Common myeloid progenitor, CD34-positive (primary cell): ENCODE measurements around the gene KANSL1L.

Experiments
- CTCF ChIA-PET: fragments of 350-600 bp; sonication (Branson Sonifier 250); formaldehyde crosslinking; loops from one replicate; lab custom pipeline; 2021; ENCODE audit warnings: antibody characterized with exemption; lab: Charles Lee
- POLR2A ChIA-PET: fragments of 350-600 bp; sonication (Branson Sonifier 250); formaldehyde crosslinking; loops from one replicate; lab custom pipeline; 2021; ENCODE audit warnings: antibody characterized with exemption; lab: Charles Lee
- DNase-seq, 3 donors: peaks; one replicate each; pipeline versions ENCODE4 v3.0.0 to v3.0.0-alpha.2; 2013
- H3K27ac ChIP-seq, 2 experiments: 1 replicate in 1 of 2; 2 replicates in 1 of 2; pipeline ENCODE4 v1.7.0; 2013; ENCODE audit warnings: inconsistent platforms in 2 of 2, low read length in 2 of 2, mild to moderate bottlenecking in 2 of 2, low read depth in 1 of 2, moderate library complexity in 1 of 2; ENCODE audit not compliant: severe bottlenecking in 2 of 2, insufficient read depth in 1 of 2, poor library complexity in 1 of 2
- H3K27me3 ChIP-seq, 5 experiments: replicated peaks in 2 of 5; 1 replicate in 3 of 5; 2 replicates in 2 of 5; pipeline versions ENCODE4 v1.6.1 to v1.7.0; 2013; ENCODE audit warnings: low read length in 4 of 5, mild to moderate bottlenecking in 2 of 5, moderate library complexity in 2 of 5, inconsistent platforms in 1 of 5; ENCODE audit not compliant: insufficient read depth in 5 of 5, control insufficient read depth in 4 of 5
- H3K36me3 ChIP-seq, 4 experiments: 1 replicate in 2 of 4; 2 replicates in 2 of 4; pipeline versions ENCODE4 v1.6.1 to v1.7.0; 2013; ENCODE audit warnings: low read length in 3 of 4, control low read depth in 1 of 4, mild to moderate bottlenecking in 1 of 4; ENCODE audit not compliant: control insufficient read depth in 4 of 4, insufficient read depth in 4 of 4
- H3K4me1 ChIP-seq, 4 experiments: 1 replicate in 3 of 4; 2 replicates in 1 of 4; pipeline versions ENCODE4 v1.6.1 to v1.7.1; 2013; ENCODE audit warnings: low read length in 3 of 4, mild to moderate bottlenecking in 3 of 4, control low read depth in 1 of 4, inconsistent platforms in 1 of 4, moderate library complexity in 1 of 4; ENCODE audit not compliant: control insufficient read depth in 4 of 4, insufficient read depth in 4 of 4; ENCODE audit errors: control extremely low read depth in 1 of 4
- H3K4me3 ChIP-seq, 7 experiments: 1 replicate in 4 of 7; 2 replicates in 3 of 7; pipeline versions ENCODE4 v1.5.1 to v1.7.0; 2013; ENCODE audit warnings: mild to moderate bottlenecking in 7 of 7, low read length in 6 of 7, moderate library complexity in 6 of 7, inconsistent platforms in 2 of 7, low read depth in 2 of 7, control low read depth in 1 of 7; ENCODE audit not compliant: insufficient read depth in 4 of 7, control insufficient read depth in 1 of 7; ENCODE audit errors: extremely low read depth in 1 of 7
- H3K9me3 ChIP-seq, 5 experiments: 1 replicate in 4 of 5; 2 replicates in 1 of 5; pipeline versions ENCODE4 v1.6.1 to v1.7.1; 2013; ENCODE audit warnings: low read length in 4 of 5, mild to moderate bottlenecking in 2 of 5, inconsistent platforms in 1 of 5, low read depth in 1 of 5, moderate library complexity in 1 of 5; ENCODE audit not compliant: control insufficient read depth in 4 of 5, insufficient read depth in 2 of 5; ENCODE audit errors: control extremely low read depth in 1 of 5
- WGBS: methylation state at CpG from one replicate; pipeline ENCODE4 v1.1.5; 2013; ENCODE audit not compliant: insufficient coverage; 5-methylcytosine and 5-hydroxymethylcytosine counted together

The KANSL1L gene

GRCh38 chr2:209976698-209977385 lies 194.4 kb downstream of the KANSL1L start:
- no peaks in the 10 kb centered on the region for H3K36me3 ChIP-seq
- no peaks in the 10 kb centered on the region for H3K4me1 ChIP-seq
- DNase-seq = no peak
- WGBS = over 99% methylated on average over 7 of the region's 9 CpGs
- POLR2A ChIA-PET = no interaction called here
- H3K9me3 ChIP-seq = no peaks in the 10 kb centered on the region
- no peak overlapping the region for H3K27ac ChIP-seq
- H3K27me3 ChIP-seq = peaks cover 0 to 5% (median 0%) of the 10 kb centered on the region in 5 experiments
- H3K4me3 ChIP-seq = no peak overlapping the region
- CTCF ChIA-PET = interaction anchor here (0.9 to 9.8 kb wide), 10 partner anchors 8 to 420 kb away, joined by 3 to 124 read pairs (median 5); no protein-coding TSS in a partner anchor

GRCh38 chr2:209974576-209974975 lies 196.6 kb downstream of the KANSL1L start:
- 82% methylated on average over 1 of the region's 1 CpG for WGBS
- Histone ChIP-seq H3K4me3 (no peak overlapping the region), H3K36me3 (no peaks in the 10 kb centered on the region), H3K27ac (no peak overlapping the region), H3K9me3 (no peaks in the 10 kb centered on the region), H3K4me1 (no peaks in the 10 kb centered on the region), H3K27me3 (peaks cover 0 to 5% (median 0%) of the 10 kb centered on the region in 5 experiments)
- no peak for DNase-seq
- ChIA-PET CTCF (interaction anchor here (1.6 to 9.8 kb wide), 2 partner anchors 12 to 223 kb away, joined by 4 to 124 read pairs; no protein-coding TSS in a partner anchor), POLR2A (no interaction called here)

- Histone ChIP-seq H3K36me3 (no peaks in the 10 kb centered on the region), H3K4me1 (no peaks in the 10 kb centered on the region), H3K4me3 (no peak overlapping the region), H3K27me3 (peaks cover 0 to 5% (median 0%) of the 10 kb centered on the region in 5 experiments), H3K27ac (no peak overlapping the region), H3K9me3 (no peaks in the 10 kb centered on the region)
- DNase-seq = no peak
- CTCF ChIA-PET = interaction anchor here (1.3 to 9.8 kb wide), 3 partner anchors 11 to 224 kb away, joined by 3 to 124 read pairs (median 4); no protein-coding TSS in a partner anchor
- POLR2A ChIA-PET = no interaction called here
- 0% methylated on average over 1 of the region's 1 CpG for WGBS
Measured at GRCh38 chr2:209973328-209973727, 197.9 kb downstream of the KANSL1L start.
